Upper lobe of left lung (tissue), 6 donors: ENCODE data around the gene PMVK. TPM values are rescaled to one million over a fixed set of nuclear protein-coding genes. Genes with fewer than 3 reads are reported as not detected.

ENCODE experiments used
- ATAC-seq, 2 donors: fragments of 200-7000 bp; cut with Tn5 transposase; one replicate each; pipeline ENCODE4 v1.9.1; 2022; ENCODE audit warnings: mild to moderate bottlenecking in 2 of 2, moderate library complexity in 2 of 2; ENCODE audit not compliant: low FRiP score in 2 of 2
- DNase-seq, 2 donors: peaks; one replicate each; pipeline ENCODE4 v3.0.0-alpha.2; 2019 to 2020
- H3K27ac ChIP-seq, 4 donors: fragments of 200-600 bp; sonication (generic); one replicate each; pipeline ENCODE4 v1.5.1; 2016 to 2019
- H3K27me3 ChIP-seq, 4 donors: fragments of 200-600 bp; sonication (generic); one replicate each; pipeline ENCODE4 v1.5.1; 2017 to 2019
- H3K36me3 ChIP-seq, 4 donors: fragments of 200-600 bp; sonication (generic); one replicate each; pipeline ENCODE4 v1.5.1; 2016 to 2019
- H3K4me1 ChIP-seq, 4 donors: fragments of 200-600 bp; sonication (generic); one replicate each; pipeline ENCODE4 v1.5.1; 2018 to 2019
- H3K4me3 ChIP-seq, 4 donors: fragments of 200-600 bp; sonication (generic); one replicate each; pipeline ENCODE4 v1.5.1; 2017 to 2019; ENCODE audit warnings: mild to moderate bottlenecking in 2 of 4, moderate library complexity in 1 of 4
- H3K9me3 ChIP-seq, 4 donors: fragments of 200-600 bp; sonication (generic); one replicate each; pipeline ENCODE4 v1.5.1; 2018 to 2019
- EP300 ChIP-seq, 4 donors: sonication (generic); formaldehyde crosslinking; IDR thresholded peaks; one replicate each; pipeline ENCODE4 v1.5.1; 2017; ENCODE audit warnings: antibody characterized with exemption in 4 of 4, control low read depth in 2 of 4
- POLR2A ChIP-seq, 4 donors: fragments of 450-650 bp; IDR thresholded peaks; one replicate each; pipeline ENCODE4 v1.5.1; 2016 to 2017; ENCODE audit warnings: antibody characterized with exemption in 4 of 4, mild to moderate bottlenecking in 2 of 4
- POLR2AphosphoS5 ChIP-seq, 2 donors: sonication (generic); formaldehyde crosslinking; IDR thresholded peaks; one replicate each; pipeline ENCODE4 v1.5.1; 2017; ENCODE audit warnings: antibody characterized with exemption in 2 of 2
- WGBS, 2 donors: methylation state at CpG; one replicate each; pipeline ENCODE4 v1.1.5; 2017 to 2018; 5-methylcytosine and 5-hydroxymethylcytosine counted together
- total RNA-seq, 6 donors: library from RNA; depleted of rRNA in 4 of 6; stranded (reverse); fragments of >200 nt in 4 of 6; gene quantifications; one replicate each; pipeline versions ENCODE4 v1.1.0 to v1.2.1, GENCODE V29; 2016 to 2021
- TF ChIP-seq, protein P1 (sequence below), 6 experiments: fragments of 450-650 bp in 4 of 6; fragments of 200-600 bp in 2 of 6; sonication (generic) in 2 of 6; IDR thresholded peaks; one replicate each; pipeline ENCODE4 v1.5.1; 2016 to 2019; ENCODE audit warnings: antibody characterized with exemption in 6 of 6
- donor health status: DM: no; HTN: no; CAD: no; lungs with moderate emphysema.
- donor health status: DM: no; HTN: yes; CAD: no; lungs with severe emphysema.

PMVK gene
- total RNA-seq, 6 donors from 2014 or later, result 9.4 to 51.6 (median 29.8) TPM

DNA sequence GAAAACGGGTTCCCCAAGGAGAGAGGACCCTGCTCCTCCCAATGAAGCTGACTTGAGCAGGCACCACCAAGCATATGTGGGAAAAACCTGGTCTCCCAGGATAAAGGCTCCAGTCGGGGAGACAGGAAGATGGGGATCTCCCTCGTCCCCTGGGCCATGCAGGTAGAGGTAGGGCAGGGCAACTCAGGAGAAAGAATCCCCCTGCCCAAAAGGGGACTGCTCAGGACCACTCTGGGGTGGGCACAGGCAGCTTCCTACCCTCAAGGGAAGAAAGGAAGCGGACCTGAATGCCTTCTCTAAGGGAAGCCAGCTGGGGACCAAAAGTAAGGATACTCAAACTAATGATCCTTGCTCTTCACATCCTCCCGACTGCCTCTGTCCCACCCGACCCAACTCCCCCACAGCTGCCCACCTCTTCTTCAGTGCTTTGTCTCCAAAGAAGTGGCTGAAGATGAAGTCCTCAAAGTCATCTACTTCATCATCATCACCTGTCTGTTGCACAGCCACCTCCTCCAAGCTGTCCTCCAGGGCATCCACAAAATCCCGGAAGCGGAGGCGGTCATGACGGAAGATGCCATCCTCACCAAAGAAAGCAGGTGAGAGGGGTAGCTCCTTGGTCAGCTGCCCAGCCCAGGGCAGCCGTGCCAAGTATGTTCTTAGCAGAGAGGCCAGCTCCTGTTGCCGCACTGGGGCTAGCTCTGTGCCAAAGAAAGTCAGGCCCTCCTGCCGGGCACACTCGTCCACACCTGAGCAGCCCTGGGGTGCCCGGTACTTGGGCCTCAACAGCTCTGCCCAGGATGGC is 8.8 kb upstream of the PMVK start:
- peaks cover 22 to 28% (median 25%) of the 10 kb centered on the region in 4 donors for H3K4me1 ChIP-seq
- H3K36me3 ChIP-seq, result peaks cover 2 to 40% (median 21%) of the 10 kb centered on the region in 4 donors
- H3K27ac ChIP-seq, result no peak overlapping the region

GRCh38 chr1:154944401-154945159 is 8.1 kb upstream of the PMVK start:
- ATAC-seq, result no peak
- WGBS, 2 donors, result 36 to 58% methylated on average over 8 to 9 of the region's 9 CpGs
- peaks cover 22 to 28% (median 25%) of the 10 kb centered on the region in 4 donors for H3K4me1 ChIP-seq

More for the DNA sequence above, 8.8 kb upstream of the PMVK start:
- no peak for ATAC-seq
- Histone ChIP-seq H3K9me3 (no peaks in the 10 kb centered on the region), H3K27me3 (no peaks in the 10 kb centered on the region), H3K4me3 (no peak overlapping the region)
- 87 to 91% methylated on average over 7 to 15 of the region's 15 CpGs for WGBS, 2 donors
- DNase-seq, result peak in 1 of 2 donors; percentile 29
- TF ChIP-seq POLR2AphosphoS5 (IDR thresholded peaks at IDR 0.05) (no peak), EP300 (IDR thresholded peaks at IDR 0.05) (no peak), POLR2A (IDR thresholded peaks at IDR 0.05) (no peak)
- TF ChIP-seq, protein P1, sequence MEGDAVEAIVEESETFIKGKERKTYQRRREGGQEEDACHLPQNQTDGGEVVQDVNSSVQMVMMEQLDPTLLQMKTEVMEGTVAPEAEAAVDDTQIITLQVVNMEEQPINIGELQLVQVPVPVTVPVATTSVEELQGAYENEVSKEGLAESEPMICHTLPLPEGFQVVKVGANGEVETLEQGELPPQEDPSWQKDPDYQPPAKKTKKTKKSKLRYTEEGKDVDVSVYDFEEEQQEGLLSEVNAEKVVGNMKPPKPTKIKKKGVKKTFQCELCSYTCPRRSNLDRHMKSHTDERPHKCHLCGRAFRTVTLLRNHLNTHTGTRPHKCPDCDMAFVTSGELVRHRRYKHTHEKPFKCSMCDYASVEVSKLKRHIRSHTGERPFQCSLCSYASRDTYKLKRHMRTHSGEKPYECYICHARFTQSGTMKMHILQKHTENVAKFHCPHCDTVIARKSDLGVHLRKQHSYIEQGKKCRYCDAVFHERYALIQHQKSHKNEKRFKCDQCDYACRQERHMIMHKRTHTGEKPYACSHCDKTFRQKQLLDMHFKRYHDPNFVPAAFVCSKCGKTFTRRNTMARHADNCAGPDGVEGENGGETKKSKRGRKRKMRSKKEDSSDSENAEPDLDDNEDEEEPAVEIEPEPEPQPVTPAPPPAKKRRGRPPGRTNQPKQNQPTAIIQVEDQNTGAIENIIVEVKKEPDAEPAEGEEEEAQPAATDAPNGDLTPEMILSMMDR (IDR thresholded peaks at IDR 0.05), result no peak

GRCh38 chr1:154943649-154944400 is 7.3 kb upstream of the PMVK start:
- peak overlapping the region in 2 of 4 donors; percentile 19 to 46 for H3K27ac ChIP-seq
- H3K27me3 ChIP-seq, result no peaks in the 10 kb centered on the region
- TF ChIP-seq POLR2A (IDR thresholded peaks at IDR 0.05) (no peak), POLR2AphosphoS5 (IDR thresholded peaks at IDR 0.05) (no peak)
- TF ChIP-seq, protein P1 (IDR thresholded peaks at IDR 0.05), result peak; percentile 45 to 71 (median 63)
- H3K4me3 ChIP-seq, result no peak overlapping the region
- peak in 1 of 2 donors; percentile 66 for ATAC-seq
- peaks cover 22 to 28% (median 25%) of the 10 kb centered on the region in 4 donors for H3K4me1 ChIP-seq
- H3K36me3 ChIP-seq, result peaks cover 0 to 33% (median 20%) of the 10 kb centered on the region in 4 donors
- DNase-seq, result no peak
- no peaks in the 10 kb centered on the region for H3K9me3 ChIP-seq
- WGBS, 2 donors, result 41 to 45% methylated on average over 6 of the region's 6 CpGs

More at GRCh38 chr1:154944401-154945159, 8.1 kb upstream of the PMVK start:
- peak in 1 of 2 donors; percentile 43 for DNase-seq
- peaks cover 0 to 33% (median 20%) of the 10 kb centered on the region in 4 donors for H3K36me3 ChIP-seq
- H3K9me3 ChIP-seq, result no peaks in the 10 kb centered on the region
- no peak overlapping the region for H3K4me3 ChIP-seq
- TF ChIP-seq POLR2A (IDR thresholded peaks at IDR 0.05) (no peak), EP300 (IDR thresholded peaks at IDR 0.05) (no peak), POLR2AphosphoS5 (IDR thresholded peaks at IDR 0.05) (no peak)
- TF ChIP-seq, protein P1 (IDR thresholded peaks at IDR 0.05), result no peak
- H3K27me3 ChIP-seq, result no peaks in the 10 kb centered on the region
- H3K27ac ChIP-seq, result peak overlapping the region in 1 of 4 donors; percentile 19

DNA sequence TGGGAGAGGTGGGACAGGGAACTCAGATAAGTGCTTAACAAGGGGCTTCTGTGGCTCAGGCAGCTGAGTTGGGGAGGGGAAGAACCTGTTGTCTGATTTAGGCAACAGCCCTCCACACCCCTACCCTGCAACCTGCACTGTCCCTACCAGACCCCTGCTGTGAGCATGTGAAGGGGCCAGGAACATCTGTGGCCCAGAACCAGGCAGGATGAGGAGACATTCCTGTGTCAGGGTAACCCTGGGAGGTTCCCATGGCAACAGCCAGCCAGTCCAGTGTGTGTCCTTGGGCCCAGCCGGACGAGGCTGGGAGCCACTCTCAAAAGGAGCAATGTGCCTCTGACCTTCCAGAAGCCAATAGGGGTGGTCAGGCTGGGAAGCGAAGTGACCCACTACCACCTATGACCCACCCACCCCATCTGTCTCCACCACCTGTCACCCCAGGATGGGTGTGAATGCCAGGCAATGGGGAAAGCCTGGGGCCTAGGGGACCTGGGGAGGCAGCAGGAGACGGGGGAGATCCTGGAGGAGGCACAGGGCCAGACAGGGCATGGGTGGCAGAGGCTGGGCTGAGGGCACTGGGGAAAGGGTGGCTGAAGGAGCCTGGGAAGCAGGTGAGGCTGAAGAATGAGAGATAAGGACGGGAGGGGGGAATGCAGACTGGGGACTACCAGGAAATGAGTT is 5.0 kb upstream of the PMVK start:
- H3K27ac ChIP-seq, result peak overlapping the region; percentile 32 to 76 (median 63)
- peaks cover 30 to 38% (median 33%) of the 10 kb centered on the region in 4 donors for H3K4me1 ChIP-seq
- ATAC-seq (no peak), DNase-seq (peak in 1 of 2 donors; percentile 24)
- TF ChIP-seq, protein P1 (IDR thresholded peaks at IDR 0.05), result no peak
- TF ChIP-seq EP300 (IDR thresholded peaks at IDR 0.05) (no peak), POLR2AphosphoS5 (IDR thresholded peaks at IDR 0.05) (no peak), POLR2A (IDR thresholded peaks at IDR 0.05) (no peak)
- peaks cover 0 to 19% (median 6%) of the 10 kb centered on the region in 4 donors for H3K36me3 ChIP-seq
- 71 to 73% methylated on average over 3 to 5 of the region's 5 CpGs for WGBS, 2 donors
- no peaks in the 10 kb centered on the region for H3K27me3 ChIP-seq
- no peaks in the 10 kb centered on the region for H3K9me3 ChIP-seq
- H3K4me3 ChIP-seq, result no peak overlapping the region
